ENCODE data around the gene PIN4. TPM values are rescaled to one million over a fixed set of nuclear protein-coding genes. Genes with fewer than 3 reads are reported as not detected.

The PIN4 gene
- total RNA-seq, 1 experiment from 2014 or later = 17.2 TPM

GRCh38 chrX:72143609-72143907 is 38.0 kb upstream of the PIN4 start:
- no peak for TF ChIP-seq CTCF (IDR thresholded peaks at IDR 0.05; ENCODE audit: unreplicated experiment)
- BruUV-seq (replicated peaks) = no TSS peak
- Mint-ChIP-seq H3K36me3 (ENCODE audit: insufficient read depth, unreplicated experiment) (no peaks in the 10 kb centered on the region), H3K9me3 (ENCODE audit: low read depth, unreplicated experiment) (no peaks in the 10 kb centered on the region), H3K27ac (ENCODE audit: unreplicated experiment) (no peak overlapping the region), H3K4me3 (ENCODE audit: low read depth, unreplicated experiment) (no peak overlapping the region), H3K27me3 (ENCODE audit: unreplicated experiment) (peaks cover 73% of the 10 kb centered on the region), H3K4me1 (ENCODE audit: low read depth, unreplicated experiment) (no peaks in the 10 kb centered on the region)
- CTCF ChIA-PET = no interaction called here
- intact Hi-C loops (cut with micrococcal nuclease; ENCODE audit: unreplicated experiment) = no loop called here
- DNase-seq = no peak

GRCh38 chrX:72145181-72145580 is 36.4 kb upstream of the PIN4 start:
- intact Hi-C loops (cut with micrococcal nuclease; ENCODE audit: unreplicated experiment) = no loop called here
- H3K4me1 Mint-ChIP-seq (ENCODE audit: low read depth, unreplicated experiment) = no peaks in the 10 kb centered on the region
- H3K9me3 Mint-ChIP-seq (ENCODE audit: low read depth, unreplicated experiment) = no peaks in the 10 kb centered on the region
- DNase-seq = no peak
- no peaks in the 10 kb centered on the region for H3K36me3 Mint-ChIP-seq (ENCODE audit: insufficient read depth, unreplicated experiment)
- peaks cover 61% of the 10 kb centered on the region for H3K27me3 Mint-ChIP-seq (ENCODE audit: unreplicated experiment)
- no peak overlapping the region for H3K27ac Mint-ChIP-seq (ENCODE audit: unreplicated experiment)
- no peak for TF ChIP-seq CTCF (IDR thresholded peaks at IDR 0.05; ENCODE audit: unreplicated experiment)
- no TSS peak for BruUV-seq (replicated peaks)
- CTCF ChIA-PET = no interaction called here
- H3K4me3 Mint-ChIP-seq (ENCODE audit: low read depth, unreplicated experiment) = no peak overlapping the region

GRCh38 chrX:72146527-72146926 is 35.0 kb upstream of the PIN4 start:
- intact Hi-C loops (cut with micrococcal nuclease; ENCODE audit: unreplicated experiment) = no loop called here
- CTCF ChIA-PET = no interaction called here
- no peak overlapping the region for H3K4me3 Mint-ChIP-seq (ENCODE audit: low read depth, unreplicated experiment)
- no peak for TF ChIP-seq CTCF (IDR thresholded peaks at IDR 0.05; ENCODE audit: unreplicated experiment)
- no TSS peak for BruUV-seq (replicated peaks)
- no peaks in the 10 kb centered on the region for H3K36me3 Mint-ChIP-seq (ENCODE audit: insufficient read depth, unreplicated experiment)
- H3K9me3 Mint-ChIP-seq (ENCODE audit: low read depth, unreplicated experiment) = no peaks in the 10 kb centered on the region
- no peaks in the 10 kb centered on the region for H3K4me1 Mint-ChIP-seq (ENCODE audit: low read depth, unreplicated experiment)
- peaks cover 61% of the 10 kb centered on the region for H3K27me3 Mint-ChIP-seq (ENCODE audit: unreplicated experiment)
- H3K27ac Mint-ChIP-seq (ENCODE audit: unreplicated experiment) = no peak overlapping the region
- no peak for DNase-seq

- TF ChIP-seq CTCF (IDR thresholded peaks at IDR 0.05; ENCODE audit: unreplicated experiment) = no peak
- Mint-ChIP-seq H3K27me3 (ENCODE audit: unreplicated experiment) (peaks cover 50% of the 10 kb centered on the region), H3K9me3 (ENCODE audit: low read depth, unreplicated experiment) (peaks cover 8% of the 10 kb centered on the region), H3K27ac (ENCODE audit: unreplicated experiment) (no peak overlapping the region), H3K4me1 (ENCODE audit: low read depth, unreplicated experiment) (no peaks in the 10 kb centered on the region), H3K4me3 (ENCODE audit: low read depth, unreplicated experiment) (no peak overlapping the region), H3K36me3 (ENCODE audit: insufficient read depth, unreplicated experiment) (no peaks in the 10 kb centered on the region)
- BruUV-seq (replicated peaks) = no TSS peak
- no peak for DNase-seq
- intact Hi-C loops (cut with micrococcal nuclease; ENCODE audit: unreplicated experiment) = no loop called here
- CTCF ChIA-PET = no interaction called here
Measured at GRCh38 chrX:72158773-72159172, 22.8 kb upstream of the PIN4 start.

GRCh38 chrX:72159769-72160168 is 21.8 kb upstream of the PIN4 start:
- Mint-ChIP-seq H3K27ac (ENCODE audit: unreplicated experiment) (no peak overlapping the region), H3K4me1 (ENCODE audit: low read depth, unreplicated experiment) (no peaks in the 10 kb centered on the region), H3K9me3 (ENCODE audit: low read depth, unreplicated experiment) (peaks cover 8% of the 10 kb centered on the region), H3K4me3 (ENCODE audit: low read depth, unreplicated experiment) (no peak overlapping the region), H3K36me3 (ENCODE audit: insufficient read depth, unreplicated experiment) (no peaks in the 10 kb centered on the region), H3K27me3 (ENCODE audit: unreplicated experiment) (peaks cover 50% of the 10 kb centered on the region)
- BruUV-seq (replicated peaks) = no TSS peak
- CTCF ChIA-PET = no interaction called here
- TF ChIP-seq CTCF (IDR thresholded peaks at IDR 0.05; ENCODE audit: unreplicated experiment) = no peak
- intact Hi-C loops (cut with micrococcal nuclease; ENCODE audit: unreplicated experiment) = no loop called here
- DNase-seq = no peak
